Inflammatory macrophage treated with lipopolysaccharide for 4 hours (primary cell): Measurements from ENCODE around the gene CCDC32.
"Not testable (repeated sequence)": the region's sequence is repeated elsewhere in the genome, so short reads cannot be mapped to it uniquely, and the experiment has no call there.

ENCODE experiments used
- DNase-seq: peaks from one replicate; pipeline ENCODE4 v3.0.0-alpha.2; 2020

Gene CCDC32, protein sequence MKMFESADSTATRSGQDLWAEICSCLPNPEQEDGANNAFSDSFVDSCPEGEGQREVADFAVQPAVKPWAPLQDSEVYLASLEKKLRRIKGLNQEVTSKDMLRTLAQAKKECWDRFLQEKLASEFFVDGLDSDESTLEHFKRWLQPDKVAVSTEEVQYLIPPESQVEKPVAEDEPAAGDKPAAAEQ

DNA sequence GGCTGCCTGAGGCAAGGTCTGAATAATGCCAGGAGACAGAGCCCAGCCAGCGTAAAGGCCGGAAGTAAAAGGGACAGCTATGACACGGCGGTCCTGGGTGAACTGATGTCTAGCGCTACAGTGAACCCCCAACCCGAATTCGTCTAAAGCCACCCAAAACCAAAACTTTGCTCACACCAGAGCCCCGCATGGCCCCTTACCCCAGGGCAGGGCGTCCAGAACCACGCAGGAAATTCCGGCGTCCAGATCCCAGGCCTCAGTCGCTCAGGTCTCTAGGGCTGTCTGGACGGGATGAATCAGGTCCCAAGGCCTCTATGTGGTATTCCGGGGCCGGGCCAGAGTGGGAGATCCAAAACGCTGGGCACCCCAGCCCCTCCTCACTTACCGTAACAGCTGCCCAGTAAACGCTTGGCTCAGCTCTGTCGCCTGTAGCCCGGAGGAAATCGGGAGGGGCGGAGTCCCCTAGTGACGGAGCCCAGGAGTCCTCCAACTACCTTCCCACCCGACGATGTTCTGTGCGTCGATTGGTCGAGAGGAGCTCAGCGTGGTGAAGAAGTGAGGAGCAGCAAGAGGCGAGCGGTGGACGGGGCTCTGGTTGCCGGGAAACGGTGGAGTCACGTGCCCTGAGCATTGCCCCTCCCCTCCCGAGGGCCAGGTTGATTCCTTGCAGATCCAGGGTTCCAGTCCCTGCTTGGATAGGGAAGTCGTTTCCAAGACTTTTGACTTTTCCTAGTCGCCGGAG lies at the start of gene CCDC32:
Gene CCDC32 (minus strand): TSS at position 452 of the 742 bp plus-strand sequence. CDS start 2,027 bp downstream, outside the sequence.
- peak; percentile 99 for DNase-seq

DNA sequence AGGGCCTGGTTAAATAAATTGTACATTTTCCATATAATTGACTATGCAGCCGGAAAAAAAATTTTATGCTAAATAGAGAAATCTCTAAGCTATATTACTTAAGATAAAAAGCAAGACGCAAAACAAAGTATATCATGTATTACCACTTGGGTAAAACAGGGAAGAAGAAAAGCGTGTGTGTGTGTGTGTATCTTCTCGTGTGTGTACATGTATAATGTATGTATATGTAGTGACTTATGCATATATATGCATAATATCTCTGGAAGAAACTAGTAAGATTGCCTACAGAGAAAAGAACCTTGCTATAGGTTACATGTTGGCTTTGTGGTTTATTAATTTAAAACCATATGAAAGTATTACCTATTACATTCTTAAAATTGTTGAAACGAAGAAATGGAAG lies 48.2 kb upstream of the CCDC32 start:
- DNase-seq, result no peak

DNA sequence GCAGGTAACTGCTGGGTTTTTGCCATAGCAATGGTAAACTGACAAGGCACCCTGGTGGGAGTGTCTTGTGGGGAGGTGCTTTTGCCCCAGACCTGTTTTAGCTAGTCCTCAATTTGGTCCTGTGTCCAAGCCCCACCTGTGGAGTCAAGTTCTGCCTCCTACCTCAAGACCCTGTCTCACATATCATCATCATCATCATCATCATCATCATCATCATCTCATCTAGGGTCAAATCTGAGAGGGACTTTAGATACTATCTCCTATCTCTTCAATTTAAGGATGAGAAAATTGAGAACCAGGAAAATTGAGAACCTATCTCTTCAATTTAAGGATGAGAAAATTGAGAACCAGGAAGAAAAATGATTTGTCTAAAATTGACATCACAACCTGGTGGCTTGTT lies 39.1 kb upstream of the CCDC32 start:
- no peak for DNase-seq

DNA sequence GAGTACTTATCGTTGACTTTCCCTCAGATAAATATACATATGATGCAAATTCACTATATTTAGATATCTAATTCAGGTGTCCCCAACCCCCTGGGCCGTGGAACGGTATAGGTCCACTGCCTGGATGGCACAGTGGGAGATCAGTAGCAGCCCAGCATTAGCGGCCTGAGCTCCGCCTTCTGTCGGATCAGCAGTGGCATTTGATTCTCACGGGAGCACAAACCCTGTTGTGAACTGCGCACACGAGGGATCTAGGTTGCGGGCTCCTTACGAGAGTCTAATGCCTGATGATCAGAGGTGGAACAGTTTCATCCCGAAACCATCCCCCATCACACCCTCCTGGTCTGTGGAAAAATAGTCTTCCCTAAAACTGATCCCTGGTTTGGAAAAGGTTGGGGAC lies 36.1 kb upstream of the CCDC32 start:
- no peak for DNase-seq

DNA sequence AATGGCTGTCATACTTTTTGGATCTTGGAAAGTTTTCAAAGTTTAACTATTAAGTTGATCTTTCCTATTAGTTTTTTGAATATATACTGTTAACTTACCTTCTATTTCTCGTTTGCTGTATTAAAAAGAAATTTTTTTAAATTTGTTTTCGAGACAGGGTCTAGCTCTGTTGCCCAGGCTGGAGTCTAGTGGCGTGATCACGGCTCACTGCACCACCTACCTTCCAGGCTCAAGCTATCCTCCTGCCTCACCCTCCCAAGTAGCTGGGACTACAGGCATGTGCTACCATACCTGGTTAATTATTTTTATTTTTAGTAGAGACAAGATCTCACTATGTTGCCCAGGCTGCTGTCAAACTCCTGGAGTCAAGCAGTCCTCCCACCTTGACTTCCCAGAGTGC lies 33.8 kb upstream of the CCDC32 start:
- DNase-seq, result no peak

DNA sequence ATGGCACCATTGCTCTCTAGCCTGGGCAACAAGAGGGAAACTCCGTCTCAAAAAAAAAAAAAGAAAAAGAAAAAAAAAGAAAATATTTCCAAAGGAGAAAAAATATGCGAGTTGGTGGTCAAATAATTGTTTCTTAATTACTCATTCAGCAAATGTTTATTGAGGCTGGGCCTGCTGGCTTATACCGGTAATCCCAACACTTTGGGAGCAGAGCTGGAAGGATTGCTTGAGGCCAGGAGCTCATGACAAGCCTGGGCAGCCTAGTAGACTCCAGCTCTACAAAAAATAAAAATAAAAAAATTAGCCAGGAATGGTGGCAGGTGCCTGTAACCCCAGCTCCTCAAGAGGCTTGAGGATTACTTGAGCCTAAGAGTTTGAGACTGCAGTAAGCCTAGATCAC lies 33.3 kb upstream of the CCDC32 start:
- DNase-seq, result no peak

DNA sequence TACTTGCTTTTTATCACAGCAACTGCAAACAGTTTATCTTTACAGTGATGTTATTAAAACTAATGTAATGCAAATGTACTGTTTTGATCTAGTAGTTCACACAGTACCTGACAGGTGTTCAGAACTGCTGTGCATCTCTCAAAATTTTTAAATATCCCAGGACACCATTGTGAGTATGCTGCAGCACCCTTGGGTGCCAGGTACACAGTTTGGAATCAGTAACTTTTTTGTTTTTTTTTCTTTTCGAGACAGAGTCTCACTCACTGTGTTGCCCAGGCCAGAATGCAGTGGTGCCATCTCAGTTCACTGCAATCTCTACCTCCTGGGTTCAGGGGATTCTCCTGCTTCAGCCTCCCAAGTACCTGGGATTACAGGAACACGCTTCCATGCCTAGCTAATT lies 32.2 kb upstream of the CCDC32 start:
- no peak for DNase-seq

DNA sequence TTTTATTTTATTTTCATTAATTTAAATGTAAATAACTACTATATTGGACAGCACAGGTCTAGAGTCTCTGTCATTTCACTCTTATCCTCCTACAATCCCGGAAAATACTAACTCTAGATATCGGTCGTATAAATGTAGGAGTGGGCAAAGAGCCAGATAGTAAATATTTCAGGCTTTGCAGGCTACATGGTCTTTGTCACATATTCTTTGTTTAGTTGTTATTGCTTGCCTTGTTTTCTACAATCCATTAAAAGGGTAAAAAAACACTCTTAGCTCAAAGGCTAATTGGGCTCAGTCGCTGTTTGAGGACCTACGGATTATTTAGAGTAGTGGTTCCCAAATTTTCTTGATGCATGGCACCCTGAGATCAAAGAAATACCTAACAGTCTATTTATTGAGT lies 30.9 kb upstream of the CCDC32 start:
- no peak for DNase-seq

DNA sequence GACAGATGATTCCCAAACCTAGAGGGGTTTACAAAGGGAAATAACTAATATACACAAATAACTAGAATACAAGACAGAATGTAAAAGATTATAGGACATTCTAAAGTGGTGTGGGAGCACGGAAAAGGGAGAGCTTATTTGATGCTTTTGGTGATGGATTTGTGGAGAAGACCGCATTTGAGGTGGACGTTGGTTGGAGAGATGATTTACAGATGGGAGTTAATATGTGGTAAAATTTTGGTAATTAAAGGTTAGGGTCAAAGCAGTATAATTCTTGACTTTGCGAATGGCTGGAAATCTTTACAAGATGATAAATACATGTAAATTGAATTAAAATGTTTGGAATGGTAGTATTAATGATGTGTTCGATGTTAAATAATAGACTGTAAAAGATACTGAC lies 30.4 kb upstream of the CCDC32 start:
- no peak for DNase-seq

DNA sequence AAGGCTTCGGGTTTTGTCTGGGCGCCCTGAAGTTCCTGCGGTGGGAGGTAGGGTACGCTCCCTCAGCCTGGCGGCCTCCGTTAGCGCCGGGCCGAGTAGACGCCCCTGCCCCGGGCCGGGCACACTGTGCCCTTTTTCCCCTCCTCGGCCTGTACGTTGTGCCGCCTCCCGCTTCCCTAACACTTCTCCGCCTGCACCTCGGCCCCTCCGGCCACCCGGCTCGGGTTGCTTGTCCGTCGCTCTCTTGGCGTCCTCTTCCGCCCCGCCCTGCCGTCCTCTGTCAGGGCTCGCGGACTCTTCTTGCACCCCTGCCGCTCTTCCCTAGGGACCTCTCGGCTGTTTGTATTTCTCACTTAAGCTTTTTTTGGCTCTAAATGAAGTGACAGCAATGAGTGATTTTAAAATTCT lies 29.6 kb upstream of the CCDC32 start:
- peak; percentile 65 for DNase-seq

DNA sequence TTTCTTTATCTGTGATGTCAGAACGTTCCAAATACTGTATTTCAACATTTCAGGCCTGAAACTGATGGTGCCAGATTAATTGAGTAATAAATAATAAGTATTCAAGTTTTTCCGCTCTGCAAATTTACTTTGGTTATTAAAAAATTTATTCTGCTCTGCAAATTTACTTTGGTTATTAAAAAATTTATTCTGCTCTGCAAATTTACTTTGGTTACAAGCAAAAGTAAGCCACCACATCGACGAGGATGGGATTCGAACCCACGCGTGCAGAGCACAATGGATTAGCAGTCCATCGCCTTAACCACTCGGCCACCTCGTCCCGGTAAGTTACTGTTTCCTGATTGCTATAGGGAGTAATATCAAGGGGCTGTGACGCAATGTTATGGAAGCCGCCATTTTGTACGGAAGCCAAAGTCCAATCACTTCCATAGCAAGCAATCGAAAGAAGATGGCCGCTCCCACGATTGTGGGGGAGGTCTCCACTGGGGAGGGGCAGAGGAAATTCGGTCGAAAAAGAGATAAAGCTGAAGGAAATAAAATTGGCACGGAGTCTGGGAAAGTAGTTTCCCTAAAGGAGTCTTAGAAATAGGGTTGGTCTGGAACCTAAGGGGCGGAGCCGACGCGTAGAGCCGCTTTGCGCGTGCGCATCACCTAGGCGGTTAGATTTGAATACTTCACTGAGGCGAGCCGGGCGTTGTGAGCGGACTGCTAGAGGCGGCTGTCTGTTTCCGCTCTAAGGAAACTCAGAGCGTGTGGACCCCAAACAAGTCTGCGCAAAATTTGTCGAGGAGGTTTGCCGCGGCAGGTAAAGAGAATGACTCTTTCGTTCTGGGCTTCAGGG lies 29.0 kb upstream of the CCDC32 start, which contains the start of gene KNL1:
Gene KNL1 (plus strand): TSS at position 662 of the 841 bp plus-strand sequence. CDS start 8,683 bp downstream, outside the sequence.
- DNase-seq, result peak; percentile 91

DNA sequence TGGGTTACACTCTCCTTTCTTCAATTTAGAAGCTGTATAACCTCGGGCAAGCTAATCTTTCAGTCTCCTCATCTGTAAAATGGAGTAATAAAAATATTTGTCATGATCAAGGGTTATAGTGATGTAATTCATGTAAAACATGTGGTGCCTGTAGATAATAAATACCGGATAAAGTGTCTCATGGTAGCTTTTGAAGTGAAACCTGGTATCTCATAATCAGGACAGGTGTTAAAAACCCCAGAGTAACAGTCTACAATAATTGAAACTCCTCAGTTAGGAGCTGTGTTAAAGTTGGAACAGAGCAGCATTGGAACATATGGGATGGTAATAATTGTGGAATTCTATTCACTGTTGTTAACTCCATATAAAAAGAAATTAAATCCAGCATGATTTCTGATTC lies 28.3 kb upstream of the CCDC32 start:
- no peak for DNase-seq

DNA sequence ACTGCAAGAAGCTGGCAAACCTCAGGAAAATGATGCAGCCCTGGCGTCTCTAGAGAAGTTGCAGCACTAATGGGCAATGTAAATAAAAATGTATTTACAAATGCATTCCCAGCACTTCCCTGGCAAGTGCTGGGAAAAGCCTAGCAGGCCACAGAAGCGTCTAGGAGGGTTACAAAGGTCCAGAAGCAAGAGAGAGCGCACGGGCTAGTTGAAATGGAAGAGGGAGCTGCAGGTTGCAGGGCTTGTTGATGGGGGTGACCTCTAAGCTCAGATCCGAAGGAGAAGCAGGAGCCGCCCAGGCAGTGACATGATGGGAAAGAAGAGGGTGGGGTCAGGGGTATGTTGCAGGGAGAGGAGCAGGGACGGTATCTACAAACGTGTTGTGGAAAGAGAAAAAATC lies 26.5 kb upstream of the CCDC32 start:
- no peak for DNase-seq

DNA sequence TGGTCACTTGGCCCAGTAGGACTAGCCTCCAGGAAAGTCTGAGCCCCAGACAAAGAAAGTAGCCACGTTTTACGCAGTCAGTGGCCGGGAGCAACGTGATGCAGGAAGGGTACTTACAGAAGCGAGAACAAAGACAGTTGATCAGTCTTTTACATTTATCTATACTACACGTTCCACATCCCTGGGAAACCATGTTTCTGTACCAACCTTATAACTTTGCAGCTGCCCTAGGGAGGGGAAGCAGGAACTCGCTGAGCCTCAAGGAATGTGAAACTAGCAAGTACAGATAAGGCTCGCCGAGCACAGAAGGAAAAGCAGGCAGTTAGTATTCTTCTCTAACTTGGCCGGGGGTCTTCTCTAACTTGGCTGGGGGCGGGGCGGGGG lies 25.8 kb upstream of the CCDC32 start:
- peak; percentile 25 for DNase-seq

DNA sequence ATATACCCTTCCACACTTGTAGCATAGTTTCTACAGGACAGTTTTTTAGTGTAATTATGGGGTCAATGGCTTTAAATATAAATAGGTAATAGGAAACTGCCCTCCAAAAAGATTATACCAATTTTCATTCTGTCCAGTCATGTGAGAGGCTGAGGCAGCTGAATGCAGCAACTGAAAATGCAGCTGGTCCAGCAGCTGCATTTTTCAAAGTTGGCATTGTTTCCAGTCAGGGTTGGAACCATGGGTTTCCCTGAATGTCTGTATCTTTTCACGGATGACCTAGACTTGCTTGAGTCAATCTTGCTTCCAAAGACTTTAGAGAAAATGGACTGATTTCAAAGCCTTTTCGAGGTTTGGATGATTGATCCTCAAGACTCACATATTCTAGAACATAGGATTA lies 19.3 kb upstream of the CCDC32 start:
- no peak for DNase-seq

DNA sequence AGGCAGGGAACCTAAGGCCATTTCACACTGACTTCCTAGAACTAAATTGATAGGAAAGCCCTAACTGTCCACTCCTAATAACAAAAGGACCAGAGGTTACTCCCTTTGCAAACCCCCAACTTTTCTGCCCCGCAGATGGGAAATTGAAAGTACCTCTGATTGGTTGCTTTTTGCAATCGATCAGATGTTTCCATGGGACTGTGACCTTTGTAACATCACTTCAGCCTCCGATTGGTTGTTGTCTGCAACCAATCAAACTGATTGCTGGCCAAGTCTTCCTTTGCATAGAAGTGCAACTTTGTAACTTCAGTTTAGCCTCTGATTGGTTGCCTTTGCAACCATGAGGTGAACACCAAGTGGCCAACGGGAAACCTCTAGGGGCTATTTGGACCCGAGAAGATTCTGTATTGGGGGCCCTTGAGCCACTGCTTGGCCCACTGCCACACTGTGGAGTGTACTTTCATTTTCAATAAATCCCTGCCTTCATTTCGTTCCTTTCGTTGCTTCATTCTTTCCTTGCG lies 17.9 kb upstream of the CCDC32 start:
- peak; percentile 41 for DNase-seq

DNA sequence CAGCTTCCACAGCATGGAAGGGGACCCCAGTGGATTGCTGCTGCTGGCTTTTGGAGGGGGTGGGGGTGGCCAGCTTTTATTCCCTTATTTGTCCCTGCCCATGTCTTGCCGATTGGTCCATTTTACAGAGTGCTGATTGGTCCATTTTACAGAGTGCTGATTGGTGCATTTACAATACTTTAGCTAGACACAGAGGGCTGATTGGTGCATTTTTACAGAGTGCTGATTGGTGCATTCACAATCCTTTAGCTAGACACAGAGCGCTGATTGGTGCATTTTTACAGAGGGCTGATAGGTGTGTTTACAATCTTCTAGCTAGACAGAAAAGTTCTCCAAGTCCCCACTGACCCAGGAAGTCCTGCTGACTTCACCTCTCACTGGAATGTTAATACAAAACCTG lies 17.0 kb upstream of the CCDC32 start:
- DNase-seq, result not testable (repeated sequence)

DNA sequence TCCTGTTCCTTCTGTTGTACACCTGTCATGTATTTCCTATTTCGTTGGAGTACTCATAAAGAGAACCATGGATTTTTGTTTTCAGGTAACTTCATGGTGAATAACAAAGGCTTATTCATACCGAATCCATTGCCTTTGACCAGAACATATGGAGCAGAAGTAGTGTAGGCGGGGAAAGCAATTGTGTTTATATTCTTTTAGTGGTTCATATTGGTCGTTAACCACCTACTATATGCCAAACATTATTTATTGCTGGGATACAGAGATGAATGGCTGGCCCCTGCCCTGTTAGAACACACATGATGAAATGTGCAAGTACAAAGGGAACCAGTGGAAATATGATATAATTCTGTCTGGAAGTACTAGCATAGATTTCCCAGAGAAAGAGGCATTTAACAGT lies 14.1 kb upstream of the CCDC32 start:
- no peak for DNase-seq

DNA sequence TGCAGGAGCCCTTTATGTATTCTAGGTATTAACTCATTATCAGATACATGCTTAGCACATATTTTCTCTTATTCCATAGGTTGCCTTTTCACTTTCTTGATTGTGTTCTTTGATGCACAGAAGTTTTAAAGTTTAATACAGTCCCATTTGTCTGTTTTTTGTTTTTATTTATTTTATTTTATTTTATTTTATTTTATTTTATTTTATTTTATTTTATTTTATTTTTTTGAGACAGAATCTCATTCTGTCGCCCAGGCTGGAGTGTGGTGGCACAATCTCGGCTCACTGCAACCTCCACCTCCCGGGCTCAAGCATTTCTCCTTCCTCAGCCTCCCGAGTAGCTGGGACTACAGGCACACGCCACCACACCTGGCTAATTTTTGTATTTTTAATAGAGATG lies 12.1 kb upstream of the CCDC32 start:
- not testable (repeated sequence) for DNase-seq

DNA sequence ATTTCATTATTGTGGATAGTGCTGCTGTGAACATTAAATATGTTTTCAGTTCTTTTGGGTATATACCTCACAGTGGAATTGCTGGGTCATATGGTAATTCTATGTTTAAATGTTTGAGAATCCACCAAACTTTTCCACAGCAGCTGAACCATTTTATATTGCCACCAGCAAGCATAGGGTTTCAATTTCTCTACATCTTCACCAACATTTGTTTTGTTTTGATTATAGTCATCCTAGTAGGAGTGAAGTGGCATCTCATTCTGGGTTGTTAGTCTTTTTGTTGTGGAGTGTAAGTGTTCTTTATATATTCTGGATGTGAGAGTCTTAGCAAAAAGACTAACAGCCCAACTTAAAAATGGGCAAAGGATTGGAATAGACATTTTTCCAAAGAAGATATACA lies 10.3 kb upstream of the CCDC32 start:
- no peak for DNase-seq

DNA sequence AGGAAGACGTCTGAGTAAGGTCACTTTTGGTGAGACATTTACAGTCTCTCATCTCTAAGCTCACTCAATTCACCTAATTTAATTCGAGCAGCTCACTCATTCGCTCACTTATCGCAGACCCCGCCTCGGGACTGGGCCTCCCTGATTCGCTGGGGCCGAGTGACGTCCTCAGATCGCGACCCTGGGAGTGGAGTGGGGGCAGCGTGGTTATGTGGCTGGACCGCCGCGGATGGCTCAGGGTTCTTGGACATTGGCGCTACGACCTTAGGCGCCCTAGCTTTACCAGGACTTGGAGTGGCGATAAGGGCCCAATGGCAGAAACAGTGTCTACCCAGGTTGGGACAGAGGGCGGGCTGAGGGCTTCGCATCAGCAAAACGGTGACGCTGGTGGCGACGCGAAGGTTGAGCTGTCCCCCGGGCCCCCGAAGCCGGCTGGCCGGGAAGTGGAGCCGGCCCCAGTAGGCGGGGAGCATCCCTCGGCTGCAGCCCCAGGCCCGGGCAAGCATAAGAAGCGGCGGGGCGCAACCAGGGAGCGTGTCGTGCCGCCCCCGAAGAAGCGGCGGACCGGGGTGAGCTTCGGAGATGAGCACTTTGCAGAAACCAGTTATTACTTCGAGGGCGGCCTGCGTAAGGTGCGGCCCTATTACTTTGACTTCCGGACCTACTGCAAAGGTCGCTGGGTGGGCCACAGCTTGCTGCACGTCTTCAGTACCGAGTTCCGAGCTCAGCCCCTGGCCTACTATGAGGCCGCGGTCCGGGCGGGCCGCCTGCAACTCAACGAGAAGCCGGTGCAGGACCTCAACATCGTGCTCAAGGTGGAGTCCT lies 4.5 kb upstream of the CCDC32 start, which contains the start of gene RPUSD2:
Gene RPUSD2 (plus strand): TSS at position 171 of the 825 bp plus-strand sequence. CDS start 39 bp downstream, at position 210.
- peak; percentile 91 for DNase-seq

DNA sequence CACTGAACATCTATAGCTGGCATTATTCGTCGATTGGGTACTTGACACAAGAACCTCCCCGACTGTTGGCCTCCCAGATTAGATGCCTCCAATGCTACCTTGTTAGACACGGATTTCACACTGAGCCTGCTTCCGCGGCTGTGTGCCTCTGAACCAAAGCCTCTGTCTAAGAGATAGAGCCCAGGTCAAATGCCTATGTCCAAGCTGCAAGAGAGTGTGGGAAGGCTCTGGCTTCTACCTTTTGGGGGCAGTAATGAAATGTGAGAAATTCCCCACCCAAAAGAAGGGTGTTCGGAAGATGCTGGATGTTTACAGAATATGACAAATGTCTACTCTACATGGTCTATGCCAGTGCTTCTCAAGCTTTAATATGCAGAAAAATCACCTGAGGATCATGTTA lies 2.3 kb upstream of the CCDC32 start:
- no peak for DNase-seq
